Mammary epithelial cell (primary cell): ENCODE data around the gene ZMIZ1.

Experiments used
- CTCF ChIP-seq, 2 donors: IDR thresholded peaks in 1 of 2; conservative IDR thresholded peaks in 1 of 2; 2 replicates each; pipeline ENCODE4 v1.5.1; 2011 to 2012; ENCODE audit warnings: inconsistent platforms in 2 of 2, low read length in 2 of 2, mild to moderate bottlenecking in 2 of 2, control low read depth in 1 of 2, low read depth in 1 of 2; ENCODE audit not compliant: insufficient read depth in 1 of 2; ENCODE audit errors: extremely low read depth in 1 of 2
- EZH2 ChIP-seq: IDR thresholded peaks from 2 replicates; pipeline ENCODE4 v1.6.1; 2012; ENCODE audit warnings: low read length, inconsistent platforms, borderline replicate concordance

GRCh38 chr10:79173582-79174262, 105.0 kb downstream of the ZMIZ1 start:
- TF ChIP-seq CTCF (conservative IDR thresholded peaks at IDR 0.05 in 1 of 2, IDR thresholded peaks at IDR 0.05 in 1 of 2; ENCODE audit: extremely low read depth in 1 of 2, insufficient read depth in 1 of 2, low read depth in 1 of 2, low read length in 2 of 2) = no peak
- TF ChIP-seq EZH2 = no peak
